Posterior vena cava (tissue), 2 donors: ENCODE results near the gene HMGA1. TPM values are rescaled to one million over a fixed set of nuclear protein-coding genes. Genes with fewer than 3 reads are reported as not detected.

ENCODE experiments used
- DNase-seq: peaks from one replicate; pipeline ENCODE4 v3.0.0-alpha.2; 2020; ENCODE audit warnings: low spot score
- intact Hi-C, 2 donors: fragments of 100-400 bp; cut with DNase I; formaldehyde crosslinking; loops; one replicate each; pipeline versions ENCODE4 v1.14.1 to v1.14.2; 2022 to 2023
- microRNA-seq, 2 donors: library from miRNA; unstranded; fragments of <30 nt; microRNA quantifications; one replicate each; pipeline ENCODE4 v1.2.0, GENCODE V29; 2020 to 2021; ENCODE audit warnings: borderline microRNAs expressed in 2 of 2
- total RNA-seq, 2 donors: library from RNA; stranded (reverse); fragmentation: NEBNext Ultra II Directional; extraction: Animal tissue kit (Norgen Biotek cat#: 25700); gene quantifications; one replicate each; pipeline ENCODE4 v1.2.1, GENCODE V29; 2021
- donor health status: DM: yes; HTN: yes; CAD: no.
- donor health status: DM: yes; HTN: yes; CAD: no.

The HMGA1 gene
- total RNA-seq, 2 donors from 2014 or later: 11.3 to 39.7 TPM

DNA sequence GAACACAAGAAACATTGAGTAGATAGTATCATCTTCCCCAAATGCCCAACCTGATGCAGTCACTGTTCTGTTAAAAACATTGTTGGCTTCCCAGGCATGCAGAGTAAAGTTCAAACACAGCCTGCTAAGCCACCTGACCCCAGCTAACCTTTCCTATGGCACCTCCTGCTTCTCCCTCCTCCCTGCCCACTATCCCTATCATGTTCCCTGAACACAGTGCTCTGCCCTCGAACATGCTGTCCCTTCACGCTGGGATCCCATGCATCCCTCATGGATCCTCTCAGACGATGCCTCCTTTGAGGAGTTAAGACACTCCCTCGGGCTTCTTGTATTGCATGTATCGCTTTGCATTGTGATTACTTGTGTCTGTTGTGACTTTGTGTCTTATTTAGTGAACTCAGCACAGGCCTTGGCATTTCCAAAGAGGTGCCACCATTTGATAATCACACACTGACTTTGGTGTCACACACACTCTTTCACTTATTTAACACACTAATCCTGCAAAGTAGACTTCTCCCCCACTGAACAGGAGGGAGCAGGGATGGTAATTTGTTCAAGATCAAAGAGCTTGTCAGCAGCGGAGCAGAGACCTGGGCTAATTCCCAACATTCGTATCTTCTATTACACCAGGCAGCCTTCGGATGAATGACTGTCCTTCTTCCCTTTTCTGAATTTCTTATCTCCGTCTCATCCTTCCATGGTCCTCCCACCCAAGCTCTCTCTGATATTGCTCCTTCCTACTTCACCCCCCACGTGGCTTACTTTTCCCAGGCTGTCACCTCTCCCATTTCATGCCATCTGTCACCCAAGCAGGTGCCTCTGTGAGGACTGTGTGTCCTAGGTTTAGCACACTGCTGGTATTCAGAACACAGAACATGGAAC is 40.4 kb downstream of the HMGA1 start:
- no peak for DNase-seq
- intact Hi-C loops: no loop called here

- no peak for DNase-seq
- intact Hi-C loops: no loop called here
Observed at GRCh38 chr6:34277763-34278112, 41.1 kb downstream of the HMGA1 start.

GRCh38 chr6:34278833-34279232 is 42.2 kb downstream of the HMGA1 start:
- DNase-seq: no peak
- intact Hi-C loops: no loop called here

DNA sequence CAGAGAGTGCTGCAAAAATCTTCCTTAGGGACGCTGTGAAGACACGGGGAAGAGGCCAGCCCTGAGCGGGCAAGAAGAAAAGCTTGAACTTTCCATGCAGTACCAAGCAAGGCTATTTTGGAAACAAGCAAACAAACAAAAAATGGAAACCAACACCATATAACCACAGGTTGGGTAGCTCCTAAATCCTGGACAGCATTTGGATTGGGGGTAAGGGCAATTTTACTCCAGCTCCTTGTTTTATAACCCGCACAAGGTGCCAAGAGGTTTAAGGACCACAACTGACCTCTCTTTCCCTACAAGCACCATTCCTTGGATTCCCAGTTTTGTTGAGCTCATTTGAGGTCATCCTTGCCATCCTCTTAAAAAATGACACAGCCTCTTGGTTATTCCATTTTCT is 43.5 kb downstream of the HMGA1 start:
- intact Hi-C loops: no loop called here
- no peak for DNase-seq

DNA sequence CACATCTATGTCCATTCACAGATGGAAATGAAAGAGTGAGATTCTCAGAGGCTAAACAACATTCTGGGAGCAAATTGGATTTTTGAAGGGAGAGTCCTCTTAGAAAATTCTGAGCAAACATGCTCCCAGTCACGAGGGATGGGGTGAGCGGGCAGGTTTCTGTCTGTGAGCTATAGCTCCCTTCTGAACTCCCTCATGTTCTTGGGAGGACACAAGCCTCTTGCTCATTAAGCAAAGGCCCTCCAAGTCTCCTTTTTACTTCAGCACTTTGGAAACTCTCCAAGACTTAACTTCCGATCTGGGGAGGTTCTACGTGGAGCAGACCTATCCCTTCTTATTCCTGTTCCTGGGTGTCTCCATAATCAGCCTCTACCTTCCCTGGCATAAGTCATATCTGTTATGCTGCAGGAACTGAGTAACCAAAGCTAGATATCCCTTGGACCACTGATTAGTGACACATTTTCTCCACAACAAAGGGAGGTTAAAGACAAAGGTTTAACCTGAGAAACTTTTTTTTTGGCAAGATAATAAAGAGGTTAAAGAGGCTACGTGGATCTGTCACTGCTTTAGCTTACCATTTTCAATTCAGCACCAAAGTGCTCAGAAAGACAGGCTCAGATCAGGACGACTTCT is 45.1 kb downstream of the HMGA1 start:
- intact Hi-C loops: no loop called here
- DNase-seq: no peak

- intact Hi-C loops: no loop called here
- DNase-seq: peak; percentile 86
Observed at GRCh38 chr6:34284563-34285447, 48.1 kb downstream of the HMGA1 start.

DNA sequence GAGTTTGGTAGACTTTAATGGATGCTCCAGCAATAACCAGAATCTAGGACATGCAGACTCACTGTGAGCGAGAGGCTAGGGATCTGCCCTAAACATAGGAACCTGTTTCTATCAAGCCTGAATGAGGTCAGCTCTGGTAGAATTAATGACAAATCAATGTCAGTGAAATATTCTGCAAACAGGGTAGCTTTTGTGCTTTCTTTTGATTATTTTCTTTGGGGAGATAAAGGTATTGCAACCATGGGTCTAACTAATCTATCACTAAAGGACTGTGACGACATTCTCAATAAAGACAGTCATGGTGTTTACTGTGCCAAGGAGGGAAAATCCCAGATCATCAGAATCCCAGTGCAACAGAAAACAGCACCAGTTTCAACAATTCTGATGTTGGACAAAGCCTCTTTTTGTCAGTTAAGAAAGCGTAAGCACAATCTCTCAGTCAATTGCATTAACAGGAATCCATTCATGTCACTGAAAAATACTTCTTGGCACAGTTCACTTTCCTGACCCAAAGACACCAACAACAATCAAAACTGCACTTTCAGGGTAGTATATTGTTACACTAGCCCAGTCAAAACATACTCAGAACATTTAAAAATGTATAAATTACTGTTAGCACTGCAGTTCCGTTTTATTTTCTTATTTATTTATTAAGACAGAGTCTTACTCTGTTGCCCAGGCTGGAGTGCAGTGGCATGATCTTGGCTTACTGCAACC is 48.9 kb downstream of the HMGA1 start:
- intact Hi-C loops: no loop called here
- DNase-seq: no peak

GRCh38 chr6:34288581-34288980 is 51.9 kb downstream of the HMGA1 start:
- DNase-seq: no peak
- intact Hi-C loops: no loop called here

DNA sequence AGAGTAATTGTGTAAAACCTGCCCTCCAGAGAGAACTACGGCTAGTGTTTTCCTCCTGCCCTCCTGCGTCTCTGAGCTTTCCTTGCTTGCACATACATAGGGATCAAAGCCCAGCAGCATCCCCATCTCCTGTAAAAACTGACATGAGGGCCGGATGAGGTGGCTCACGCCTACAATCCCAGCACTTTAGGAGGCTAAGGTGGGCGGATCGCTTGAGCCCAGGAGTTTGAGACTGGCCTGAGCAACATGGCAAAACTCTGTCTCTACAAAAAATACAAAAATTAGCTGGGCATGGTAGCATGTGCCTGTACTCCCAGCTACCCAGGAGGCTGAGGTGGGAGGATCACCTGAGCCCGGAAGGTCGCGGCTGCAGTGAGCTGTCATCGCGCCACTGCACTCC is 52.5 kb downstream of the HMGA1 start:
- DNase-seq: no peak
- intact Hi-C loops: no loop called here

DNA sequence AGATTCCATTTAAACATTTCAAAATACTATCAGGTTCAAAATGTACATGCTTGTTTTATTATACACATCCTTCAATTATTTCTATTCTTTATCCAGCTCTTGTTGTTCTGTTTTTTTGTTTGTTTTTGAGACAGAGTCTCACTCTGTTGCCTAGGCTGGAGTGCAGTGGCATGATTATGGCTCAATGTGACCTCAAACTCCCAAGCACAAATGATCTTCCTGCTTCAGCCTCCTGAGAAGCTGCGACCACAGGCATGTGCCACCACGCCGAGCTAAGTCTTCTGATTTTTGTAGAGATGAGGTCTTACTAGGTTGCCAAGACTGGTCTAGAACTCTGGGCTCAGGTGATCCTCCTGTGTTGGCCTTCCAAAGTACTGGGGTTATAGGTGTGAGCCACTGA is 56.3 kb downstream of the HMGA1 start:
- no peak for DNase-seq
- intact Hi-C loops: no loop called here

GRCh38 chr6:34295721-34296120 is 59.0 kb downstream of the HMGA1 start:
- no peak for DNase-seq
- intact Hi-C loops: no loop called here

Small RNAs within 50 kb of the gene (microRNA-seq; reads per million reads assigned to microRNA genes)
- gene MIR6835: 0 reads per million in 2 donors

Other genes with a start within 250 kb of the HMGA1 start
- not detected for gene GRM4, start 90.8 kb upstream of the HMGA1 start, total RNA-seq
- gene SMIM29, start 12.1 kb downstream of the HMGA1 start, total RNA-seq: 10 to 100 TPM; 19.0 to 24.5 TPM
- 10 to 100 TPM; 41.9 to 49.9 TPM for gene NUDT3, start 155.8 kb downstream of the HMGA1 start, total RNA-seq
- 1,000 to 10,000 TPM in 1 of 2 donors, 100 to 1,000 TPM in 1; 962 to 1,039 TPM for gene RPS10, start 189.2 kb downstream of the HMGA1 start, total RNA-seq
- under 1 TPM in 1 of 2 donors, not detected in 1; 0.09 TPM for gene PACSIN1, start 229.2 kb downstream of the HMGA1 start, total RNA-seq